HTERT RPE-1 (cell line): ENCODE measurements around the gene TEX14.

Experiments
- in situ Hi-C: fragments of 300-500 bp; cut with MboI; formaldehyde crosslinking; loops from 4 replicates; pipeline ENCODE4 v1.14.3; 2020; ENCODE audit warnings: low sequenced_read_pairs

The TEX14 gene

DNA sequence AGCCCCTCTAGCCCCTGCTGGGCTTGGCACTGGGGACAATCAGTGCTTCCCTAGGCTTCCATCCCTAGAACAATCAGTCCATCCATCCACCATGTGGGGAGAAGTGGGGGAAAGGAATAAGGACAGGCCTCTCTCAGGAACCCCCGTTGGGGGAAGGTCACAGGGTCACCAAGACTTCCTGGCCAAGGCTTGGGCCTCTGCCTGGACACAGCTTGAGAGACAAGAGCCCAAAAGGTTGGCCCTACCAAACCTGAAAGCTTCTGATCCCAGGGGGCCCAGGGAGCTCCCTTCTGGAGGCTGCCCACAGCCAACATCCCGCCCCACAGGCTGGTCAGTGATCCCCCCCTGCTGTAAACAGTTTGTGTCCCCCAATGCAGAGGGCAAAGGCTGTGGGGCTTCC, 161.2 kb downstream of the TEX14 start:
- in situ Hi-C loops: no loop called here

GRCh38 chr17:58529275-58529674, 162.6 kb downstream of the TEX14 start:
- in situ Hi-C loops: no loop called here

DNA sequence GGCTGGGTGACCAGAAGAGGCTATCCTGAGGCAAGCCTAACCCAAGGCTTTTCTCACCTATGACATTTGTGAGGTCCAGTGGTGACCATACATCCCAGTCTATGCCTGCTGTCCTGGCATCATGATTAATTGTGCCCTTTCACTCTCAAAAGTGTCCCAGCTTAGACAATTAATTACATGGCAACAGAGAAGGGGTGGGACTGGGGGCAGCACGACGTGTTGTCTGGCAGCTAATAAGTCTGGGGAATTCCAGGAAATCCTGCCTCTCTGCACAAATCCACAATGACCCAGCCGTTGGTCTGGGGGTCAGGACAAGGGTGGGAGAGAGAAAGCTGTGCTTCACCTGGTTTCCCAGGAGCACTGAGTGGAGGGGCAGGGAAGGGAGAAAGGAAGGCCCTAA, 163.4 kb downstream of the TEX14 start:
- in situ Hi-C loops: no loop called here

GRCh38 chr17:58527949-58528348, 163.9 kb downstream of the TEX14 start:
- in situ Hi-C loops: no loop called here

GRCh38 chr17:58527306-58527705, 164.5 kb downstream of the TEX14 start:
- in situ Hi-C loops: no loop called here

- in situ Hi-C loops: no loop called here
Observed at GRCh38 chr17:58525239-58525638, 166.6 kb downstream of the TEX14 start.

DNA sequence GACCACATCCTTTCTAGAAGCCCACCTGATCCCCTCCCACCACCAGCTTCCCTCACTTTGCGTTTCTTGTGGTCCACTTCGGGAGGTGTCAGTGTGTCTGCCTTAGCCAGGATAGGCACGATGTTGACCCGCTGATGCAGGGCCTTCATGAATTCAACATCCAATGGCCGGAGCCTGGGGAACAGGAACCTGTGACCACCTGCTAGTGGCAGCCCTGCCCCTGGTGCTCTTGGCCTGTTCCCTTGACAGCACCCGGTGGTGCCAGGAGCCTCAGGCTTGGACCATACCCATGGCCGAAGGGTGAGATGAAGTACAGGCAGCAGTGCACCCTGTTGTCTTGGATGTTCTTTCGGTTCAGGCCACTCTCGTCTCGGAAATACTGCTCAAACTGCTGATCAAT, 170.2 kb downstream of the TEX14 start:
- in situ Hi-C loops: no loop called here

DNA sequence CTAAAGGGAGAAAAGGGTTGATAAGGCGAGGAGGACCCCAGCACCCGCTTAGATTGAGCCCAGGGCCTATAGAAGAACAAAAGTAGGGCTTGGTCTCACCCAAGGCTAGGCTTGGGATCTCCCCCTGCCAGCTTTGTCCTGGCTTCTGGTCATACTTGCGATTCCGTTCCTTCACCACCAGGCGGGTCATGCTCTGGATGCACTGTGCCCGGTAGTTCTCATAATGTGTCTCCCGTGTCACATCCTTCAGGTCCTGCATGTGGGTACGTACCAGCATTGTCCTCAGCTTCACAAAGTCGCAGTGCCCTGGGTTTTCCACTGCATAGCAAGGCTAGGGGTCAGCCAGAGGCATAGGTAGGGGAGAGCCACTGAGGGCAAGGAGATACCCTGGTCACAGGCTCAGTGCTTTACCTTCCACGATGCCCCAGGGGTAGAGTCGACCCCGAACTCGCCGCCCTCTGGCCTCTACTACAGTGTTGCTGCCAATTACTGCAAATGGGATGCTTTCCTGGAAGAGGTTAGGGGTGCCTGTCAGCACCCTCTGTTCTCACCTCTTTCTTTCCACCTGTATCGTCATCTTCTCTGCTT, 170.9 kb downstream of the TEX14 start:
- in situ Hi-C loops: no loop called here

DNA sequence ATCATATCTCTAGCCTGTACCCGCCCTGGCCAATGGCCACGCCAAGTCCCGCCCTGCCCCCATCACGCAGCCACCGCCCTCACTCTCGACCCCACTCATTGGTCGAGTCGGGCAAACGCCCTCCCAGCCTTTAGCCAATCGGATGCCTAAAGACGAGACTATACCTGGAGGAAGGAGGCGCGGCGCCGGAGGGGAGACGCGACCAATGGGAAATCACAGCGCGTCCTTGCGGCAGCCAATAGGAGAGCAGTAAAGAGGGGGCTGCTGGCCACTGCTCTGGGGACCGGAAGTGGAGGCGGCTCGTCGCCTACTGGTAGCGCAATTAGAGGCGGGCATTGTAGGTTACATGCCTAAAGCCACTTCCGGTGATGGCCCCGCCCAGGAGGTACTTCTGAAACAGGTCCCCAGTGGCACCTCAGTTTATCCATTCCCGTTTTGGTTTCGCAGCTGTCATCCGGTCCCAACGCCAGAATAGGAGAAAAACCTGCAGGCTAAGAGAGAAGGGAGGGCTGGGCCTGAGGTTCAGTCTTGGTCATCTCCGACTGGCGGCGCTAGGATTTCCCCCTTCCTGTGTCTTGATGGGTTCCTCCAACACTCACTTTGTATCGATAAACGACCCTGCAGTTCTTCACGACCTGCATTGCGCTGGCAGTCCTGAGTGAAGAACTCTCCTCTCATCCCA, 173.8 kb downstream of the TEX14 start:
- in situ Hi-C loops: no loop called here

DNA sequence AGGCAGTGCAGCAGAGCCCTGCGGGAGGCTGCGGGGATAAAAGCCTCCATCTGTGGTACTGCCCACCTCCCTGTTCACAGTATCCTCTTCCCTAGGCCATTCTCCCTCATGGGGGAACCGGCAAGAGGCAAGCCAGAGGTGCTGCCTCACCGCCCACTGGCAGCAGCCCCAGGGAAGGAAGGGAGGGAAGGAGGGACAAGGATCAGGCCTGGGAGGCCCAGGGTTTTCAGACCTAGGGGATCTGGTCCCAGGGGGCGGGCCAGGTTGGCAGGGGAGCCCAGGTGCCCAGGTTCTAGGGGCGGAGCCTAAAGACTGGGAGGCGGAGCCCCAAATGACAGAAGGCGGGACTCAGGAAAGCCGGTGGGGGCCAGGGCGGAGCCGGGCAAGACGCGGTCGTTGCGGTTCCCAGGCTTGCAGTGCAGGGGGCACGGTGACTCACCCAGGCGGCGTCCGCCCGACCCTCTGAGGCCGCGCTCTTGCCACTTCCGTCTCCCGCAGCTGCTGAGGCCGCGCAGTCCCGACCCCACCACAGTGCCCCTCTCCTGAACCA, 174.4 kb downstream of the TEX14 start:
- in situ Hi-C loops: no loop called here

DNA sequence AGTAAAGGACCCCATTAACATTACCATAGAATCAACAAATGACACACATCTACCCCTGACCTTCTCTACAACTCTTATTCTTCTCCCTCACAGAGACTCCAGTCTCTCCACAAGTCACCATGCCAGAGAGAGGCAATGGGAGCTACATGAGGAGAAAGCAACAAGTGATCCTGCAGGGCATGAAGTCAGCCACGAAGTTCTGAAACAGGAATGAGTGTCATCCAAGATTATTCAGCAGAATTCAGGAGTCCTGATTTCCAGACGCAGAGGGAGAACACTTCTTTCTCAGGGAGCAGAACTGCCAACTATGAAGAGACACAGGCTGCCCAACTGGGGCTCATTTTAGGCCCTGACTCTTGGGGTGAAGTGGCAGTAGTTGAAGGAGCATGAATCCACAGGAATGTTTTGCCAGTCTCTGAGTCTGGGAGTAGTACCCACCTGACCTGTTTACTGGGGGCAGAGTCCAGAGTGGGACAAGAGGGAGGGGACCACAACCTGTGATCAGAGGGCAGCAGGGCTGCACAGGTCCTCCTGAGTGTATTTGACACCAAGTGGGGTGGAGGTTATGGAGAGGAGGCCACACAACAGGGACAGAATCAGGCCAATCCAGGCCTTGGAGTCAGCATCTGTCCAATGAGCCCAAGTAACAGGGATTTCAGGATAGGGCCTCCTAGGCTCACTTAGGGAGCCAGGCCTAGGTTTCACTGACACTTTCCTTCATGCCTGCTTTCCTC, 175.0 kb downstream of the TEX14 start:
- in situ Hi-C loops: no loop called here

DNA sequence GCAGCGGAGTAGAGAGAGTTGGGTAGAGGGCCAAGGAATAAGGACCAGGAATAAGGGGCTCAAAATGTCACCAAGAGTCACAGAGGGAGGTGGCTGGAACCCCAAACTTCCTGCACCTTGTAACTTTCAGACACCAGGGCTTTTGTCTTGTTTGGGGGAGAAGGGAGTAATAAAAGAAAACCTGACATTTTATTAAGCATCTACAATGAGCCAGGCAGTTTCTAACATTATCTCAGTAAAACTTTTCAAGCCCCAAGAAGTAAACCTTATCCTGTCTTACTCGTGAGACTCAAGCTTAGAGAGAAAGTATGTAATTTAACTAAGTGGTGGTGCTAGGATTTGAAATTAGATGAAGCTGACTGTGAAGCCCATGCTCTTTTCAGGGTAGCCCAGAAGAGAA, 176.6 kb downstream of the TEX14 start:
- in situ Hi-C loops: no loop called here

DNA sequence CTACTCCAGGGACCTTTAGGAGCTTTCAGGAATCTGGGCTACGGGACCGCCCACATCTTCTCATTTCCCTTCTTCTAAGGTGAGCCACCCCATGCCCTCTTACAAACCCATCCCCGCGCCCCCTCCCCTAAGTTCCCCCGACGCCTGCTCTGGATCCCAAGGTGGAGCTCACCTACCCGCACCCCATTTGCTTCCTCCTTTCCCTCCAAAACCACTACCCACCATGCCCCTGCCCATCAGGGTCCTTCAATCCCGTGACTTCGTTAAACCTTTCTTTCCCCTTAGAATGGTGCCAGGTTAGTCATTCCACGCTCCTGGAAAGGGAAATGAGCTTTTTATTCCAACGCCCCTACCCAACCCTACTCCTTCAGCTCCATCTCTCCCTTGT, 177.1 kb downstream of the TEX14 start:
- in situ Hi-C loops: no loop called here

GRCh38 chr17:58513965-58514769, 177.7 kb downstream of the TEX14 start, which contains the start of gene MTMR4:
MTMR4 (minus strand) TSS chr17:58514638; CDS start chr17:58514407, 231 bp downstream.
- in situ Hi-C loops: no loop called here

GRCh38 chr17:58513267-58513964, 178.4 kb downstream of the TEX14 start:
- in situ Hi-C loops: no loop called here

GRCh38 chr17:58510075-58510474, 181.8 kb downstream of the TEX14 start:
- in situ Hi-C loops: no loop called here

- in situ Hi-C loops: no loop called here
Observed at GRCh38 chr17:58508341-58509067, 183.3 kb downstream of the TEX14 start.

DNA sequence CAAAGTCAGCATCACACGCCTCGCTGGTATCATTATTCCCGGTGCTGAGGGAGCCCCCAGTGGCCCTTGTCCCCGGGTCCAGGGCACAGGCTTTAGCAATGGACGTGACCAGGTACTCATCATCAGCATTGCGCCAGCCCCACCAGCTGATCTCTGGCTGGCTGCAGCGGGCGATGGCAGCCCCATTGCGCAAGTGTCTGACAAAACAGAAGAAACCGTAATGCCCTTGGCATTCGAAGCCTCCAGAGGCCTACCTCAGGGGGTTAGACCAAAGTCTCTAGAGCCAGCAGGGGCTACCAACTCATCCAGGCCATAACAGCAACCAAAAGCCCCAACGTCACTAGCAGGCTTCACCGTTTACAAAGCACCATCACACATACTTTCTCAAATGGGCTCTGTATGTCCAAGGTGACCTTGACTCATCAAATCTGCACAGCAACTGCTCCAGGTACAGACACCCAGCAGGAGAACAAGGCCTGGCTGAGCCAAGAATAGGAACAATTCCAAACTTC, 184.7 kb downstream of the TEX14 start:
- in situ Hi-C loops: no loop called here
